ENCODE results near the gene TCF23.
A peak's percentile ranks its signal among the peaks of the same experiment; 100 is the strongest.
"Not testable (repeated sequence)": the region's sequence is repeated elsewhere in the genome, so short reads cannot be mapped to it uniquely, and the experiment has no call there.

Gene TCF23

GRCh38 chr2:27148801-27149439 lies at the start of gene TCF23:
TSS of gene TCF23 (plus strand) at chr2:27149004. CDS start at chr2:27149134, 130 bp downstream.
- DNase-seq, result no peak

- no peak for DNase-seq
Observed at GRCh38 chr2:27099334-27099955, 49.4 kb upstream of the TCF23 start.

- no peak for DNase-seq
Observed at GRCh38 chr2:27100036-27100435, 48.8 kb upstream of the TCF23 start.

GRCh38 chr2:27102329-27102728 lies 46.5 kb upstream of the TCF23 start:
- DNase-seq, result no peak

GRCh38 chr2:27105981-27106380 lies 42.8 kb upstream of the TCF23 start:
- no peak for DNase-seq

- DNase-seq, result peak; percentile 51
Observed at GRCh38 chr2:27108221-27108620, 40.6 kb upstream of the TCF23 start.

- no peak for DNase-seq
Observed at GRCh38 chr2:27109083-27109482, 39.7 kb upstream of the TCF23 start.

- DNase-seq, result not testable (repeated sequence)
Observed at GRCh38 chr2:27110603-27111352, 38.0 kb upstream of the TCF23 start.

GRCh38 chr2:27111392-27112078 lies 37.3 kb upstream of the TCF23 start:
- DNase-seq, result not testable (repeated sequence)

GRCh38 chr2:27115519-27115918 lies 33.3 kb upstream of the TCF23 start:
- DNase-seq, result no peak

- DNase-seq, result no peak
Observed at GRCh38 chr2:27117995-27118524, 30.7 kb upstream of the TCF23 start.

- DNase-seq, result peak; percentile 35
Observed at GRCh38 chr2:27118525-27119329, 30.1 kb upstream of the TCF23 start, which contains the start of gene CGREF1. TSS of gene CGREF1 (minus strand) at chr2:27119128. CDS start at chr2:27104366, 14,762 bp downstream.

GRCh38 chr2:27119330-27119670 lies 29.5 kb upstream of the TCF23 start:
- not testable (repeated sequence) for DNase-seq

- DNase-seq, result no peak
Observed at GRCh38 chr2:27121906-27122305, 26.9 kb upstream of the TCF23 start.

- no peak for DNase-seq
Observed at GRCh38 chr2:27122791-27123190, 26.0 kb upstream of the TCF23 start.

GRCh38 chr2:27123302-27124150 lies 25.3 kb upstream of the TCF23 start, which contains the start of gene ABHD1:
TSS of gene ABHD1 (plus strand) at chr2:27123815. CDS start at chr2:27123949, 134 bp downstream.
- peak; percentile 30 for DNase-seq

- no peak for DNase-seq
Observed at GRCh38 chr2:27125104-27125503, 23.7 kb upstream of the TCF23 start.

GRCh38 chr2:27126252-27126710 lies 22.5 kb upstream of the TCF23 start:
- DNase-seq, result no peak

GRCh38 chr2:27127883-27128667 lies 20.7 kb upstream of the TCF23 start:
- DNase-seq, result no peak

Data from hematopoietic multipotent progenitor cell treated with erythropoietin and hydrocortisone succinate and interleukin-3 and kit ligand, for 8 days (in vitro differentiated cells).